Measurements from ENCODE around the gene HBA1.

- TF ChIP-seq CTCF (IDR thresholded peaks at IDR 0.05; ENCODE audit: extremely low read depth in 1 of 2, insufficient read depth in 1 of 2, low read depth in 1 of 2, low read length in 2 of 2) (no peak), POLR2AphosphoS5 (IDR thresholded peaks at IDR 0.05; ENCODE audit: insufficient read depth, low read depth, low read length) (no peak), EZH2 (IDR thresholded peaks at IDR 0.05; ENCODE audit: borderline replicate concordance, low read depth, low read length, severe bottlenecking) (no peak), POLR2A (IDR thresholded peaks at IDR 0.05; ENCODE audit: low read depth, low read length) (no peak), GATA2 (IDR thresholded peaks at IDR 0.05; ENCODE audit: insufficient read depth, insufficient read length, low read depth, low read length) (no peak), FOS (IDR thresholded peaks at IDR 0.05; ENCODE audit: borderline replicate concordance, insufficient read depth, low read length) (no peak), JUN (IDR thresholded peaks at IDR 0.05; ENCODE audit: borderline replicate concordance, insufficient read depth, insufficient read length, low read depth) (no peak), MAX (IDR thresholded peaks at IDR 0.05; ENCODE audit: insufficient read depth, insufficient read length) (no peak)
These were observed 6.5 kb downstream of the HBA1 start for GRCh38 chr16:183005-183404.

All from endothelial cell of umbilical vein (primary cell).